Effector memory CD4-positive, alpha-beta T cell (primary cell): ENCODE measurements around the gene CCR7.

Source experiments
- DNase-seq, 3 donors: peaks; one replicate each; pipeline ENCODE4 v3.0.0-alpha.2; 2020
- H3K27ac ChIP-seq: 2 replicates; pipeline ENCODE4 v1.7.0; 2013; ENCODE audit warnings: mild to moderate bottlenecking, low read length, moderate library complexity; ENCODE audit not compliant: insufficient read depth, poor library complexity, severe bottlenecking
- H3K27me3 ChIP-seq: replicated peaks from 2 replicates; pipeline ENCODE4 v1.7.0; 2013; ENCODE audit warnings: mild to moderate bottlenecking, low read length; ENCODE audit not compliant: insufficient read depth, control insufficient read depth, poor library complexity, severe bottlenecking
- H3K36me3 ChIP-seq: 2 replicates; pipeline ENCODE4 v1.7.0; 2013; ENCODE audit warnings: mild to moderate bottlenecking, low read length, moderate library complexity; ENCODE audit not compliant: control insufficient read depth, insufficient read depth
- H3K4me1 ChIP-seq: 2 replicates; pipeline ENCODE4 v1.7.0; 2013; ENCODE audit warnings: low read length, mild to moderate bottlenecking; ENCODE audit not compliant: control insufficient read depth, insufficient read depth, poor library complexity, severe bottlenecking
- H3K4me3 ChIP-seq: 2 replicates; pipeline ENCODE4 v1.7.0; 2013; ENCODE audit warnings: low read length, low read depth, mild to moderate bottlenecking; ENCODE audit not compliant: insufficient read depth, poor library complexity, severe bottlenecking
- H3K9me3 ChIP-seq: 2 replicates; pipeline ENCODE4 v1.7.0; 2013; ENCODE audit warnings: mild to moderate bottlenecking, low read length, moderate library complexity; ENCODE audit not compliant: control insufficient read depth

The CCR7 gene

GRCh38 chr17:40541060-40541872 lies 24.0 kb downstream of the CCR7 start:
- no peaks in the 10 kb centered on the region for H3K27me3 ChIP-seq
- DNase-seq, result peak; percentile 71 to 80 (median 76)
- peaks cover 56% of the 10 kb centered on the region for H3K4me1 ChIP-seq
- H3K4me3 ChIP-seq, result peak overlapping the region; percentile 34
- H3K27ac ChIP-seq, result peak overlapping the region; percentile 74
- H3K9me3 ChIP-seq, result no peaks in the 10 kb centered on the region
- no peaks in the 10 kb centered on the region for H3K36me3 ChIP-seq

DNA sequence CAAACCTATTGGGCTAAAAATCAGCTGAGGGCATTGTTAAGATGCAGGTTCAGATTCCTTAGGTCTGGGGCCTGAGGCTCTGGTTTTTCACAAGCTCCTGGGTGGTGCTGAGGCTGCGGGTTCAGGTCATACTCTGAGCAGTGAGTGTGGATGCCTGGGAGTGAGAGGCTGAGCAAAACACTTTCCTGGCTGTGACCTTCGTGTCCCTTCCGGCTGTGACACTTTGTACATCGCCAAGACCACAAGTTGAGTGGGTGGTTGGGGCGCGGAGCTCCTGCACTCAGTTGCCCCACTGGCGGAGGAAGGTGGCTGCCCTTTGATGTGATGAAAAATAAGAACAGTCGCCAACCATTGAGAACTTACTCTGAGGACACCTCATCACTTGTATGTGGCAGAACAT lies 24.8 kb downstream of the CCR7 start:
- H3K4me1 ChIP-seq, result peaks cover 56% of the 10 kb centered on the region
- peak overlapping the region; percentile 34 for H3K4me3 ChIP-seq
- no peaks in the 10 kb centered on the region for H3K9me3 ChIP-seq
- no peaks in the 10 kb centered on the region for H3K27me3 ChIP-seq
- H3K27ac ChIP-seq, result peak overlapping the region; percentile 74
- peak; percentile 37 to 52 (median 50) for DNase-seq
- no peaks in the 10 kb centered on the region for H3K36me3 ChIP-seq

- peak overlapping the region; percentile 74 for H3K27ac ChIP-seq
- peaks cover 56% of the 10 kb centered on the region for H3K4me1 ChIP-seq
- no peaks in the 10 kb centered on the region for H3K36me3 ChIP-seq
- H3K4me3 ChIP-seq, result peak overlapping the region; percentile 34
- H3K9me3 ChIP-seq, result no peaks in the 10 kb centered on the region
- H3K27me3 ChIP-seq, result no peaks in the 10 kb centered on the region
- DNase-seq, result no peak
These were observed 25.4 kb downstream of the CCR7 start for GRCh38 chr17:40539711-40540411.

DNA sequence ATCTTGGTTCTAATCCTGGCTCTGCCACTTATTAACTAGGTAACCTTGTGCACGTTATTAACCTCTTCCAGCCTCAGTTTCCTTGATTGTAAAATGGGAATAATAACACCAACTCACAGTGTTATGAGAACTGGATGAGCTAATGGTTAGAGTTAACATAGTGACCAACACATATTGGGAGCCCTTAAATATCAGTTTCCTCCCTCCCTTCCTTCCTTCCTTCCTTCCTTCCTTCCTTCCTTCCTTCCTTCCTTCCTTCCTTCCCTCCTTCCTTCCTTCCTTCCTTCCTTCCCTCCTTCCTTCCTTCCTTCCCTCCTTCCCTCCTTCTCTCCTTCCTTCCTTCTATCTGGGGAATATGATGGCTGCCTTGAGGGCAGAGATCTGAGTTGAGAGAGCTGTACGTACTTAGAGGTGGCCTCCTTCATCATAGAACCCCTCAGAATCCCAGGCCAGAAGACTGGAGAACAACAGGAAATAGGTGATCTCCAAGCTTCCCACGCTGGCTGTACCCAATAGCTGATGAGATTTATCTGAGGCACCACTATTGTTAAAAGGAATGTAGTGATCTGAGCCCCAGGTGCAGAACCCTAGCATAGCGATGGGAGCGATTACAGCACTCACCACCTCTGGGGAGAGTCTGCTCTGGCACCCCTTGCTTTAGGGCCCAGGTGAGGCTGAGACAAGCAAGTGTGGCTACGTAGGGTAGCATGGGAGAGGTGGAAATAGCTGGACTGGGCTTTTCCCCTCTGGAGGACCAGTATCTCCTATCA lies 26.2 kb downstream of the CCR7 start:
- Histone ChIP-seq H3K9me3 (no peaks in the 10 kb centered on the region), H3K27ac (no peak overlapping the region), H3K4me3 (no peak overlapping the region), H3K27me3 (no peaks in the 10 kb centered on the region), H3K36me3 (no peaks in the 10 kb centered on the region), H3K4me1 (peaks cover 57% of the 10 kb centered on the region)
- DNase-seq, result no peak

GRCh38 chr17:40538019-40538935 lies 27.0 kb downstream of the CCR7 start:
- Histone ChIP-seq H3K4me3 (no peak overlapping the region), H3K36me3 (no peaks in the 10 kb centered on the region), H3K27me3 (no peaks in the 10 kb centered on the region), H3K9me3 (no peaks in the 10 kb centered on the region), H3K27ac (no peak overlapping the region), H3K4me1 (peaks cover 55% of the 10 kb centered on the region)
- DNase-seq, result no peak

- H3K27ac ChIP-seq, result no peak overlapping the region
- no peaks in the 10 kb centered on the region for H3K9me3 ChIP-seq
- no peaks in the 10 kb centered on the region for H3K36me3 ChIP-seq
- no peak for DNase-seq
- H3K27me3 ChIP-seq, result no peaks in the 10 kb centered on the region
- no peak overlapping the region for H3K4me3 ChIP-seq
- peaks cover 55% of the 10 kb centered on the region for H3K4me1 ChIP-seq
These were observed 28.7 kb downstream of the CCR7 start for GRCh38 chr17:40536295-40537171.

GRCh38 chr17:40535924-40536294 lies 29.4 kb downstream of the CCR7 start:
- Histone ChIP-seq H3K27me3 (no peaks in the 10 kb centered on the region), H3K4me1 (peaks cover 55% of the 10 kb centered on the region), H3K36me3 (no peaks in the 10 kb centered on the region), H3K27ac (no peak overlapping the region), H3K4me3 (no peak overlapping the region), H3K9me3 (no peaks in the 10 kb centered on the region)
- DNase-seq, result no peak

DNA sequence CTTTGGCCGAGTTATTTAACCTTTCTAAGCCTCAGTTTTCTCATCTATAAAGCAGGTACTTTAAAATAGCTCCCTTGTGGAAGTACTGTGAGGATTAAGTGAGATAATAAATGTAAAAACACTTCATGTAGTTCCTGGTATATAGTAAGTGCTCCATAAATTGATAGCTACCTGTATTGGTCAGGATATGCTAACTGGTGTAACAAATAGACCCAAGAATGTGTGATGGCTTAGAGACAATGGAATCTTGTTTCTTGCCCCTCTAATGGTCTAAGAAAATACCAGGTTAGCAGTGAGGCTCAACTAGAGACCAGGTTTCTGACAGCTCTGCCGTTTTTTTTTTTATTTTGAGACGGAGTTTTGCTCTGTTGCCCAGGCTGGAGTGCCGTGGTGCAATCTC lies 29.8 kb downstream of the CCR7 start:
- Histone ChIP-seq H3K27ac (no peak overlapping the region), H3K4me3 (no peak overlapping the region)

More for the DNA sequence above, 29.8 kb downstream of the CCR7 start:
- Histone ChIP-seq H3K4me1 (peaks cover 55% of the 10 kb centered on the region), H3K36me3 (no peaks in the 10 kb centered on the region), H3K9me3 (no peaks in the 10 kb centered on the region), H3K27me3 (no peaks in the 10 kb centered on the region)
- DNase-seq, result no peak
